GM21381 (cell line): ENCODE data around the gene NTF3.

Source experiments
- ATAC-seq: cut with Tn5 transposase; IDR thresholded peaks from one replicate; pipeline ENCODE4 v1.9.1; 2021; ENCODE audit warnings: mild to moderate bottlenecking, moderate library complexity; ENCODE audit not compliant: unreplicated experiment

The NTF3 gene

DNA sequence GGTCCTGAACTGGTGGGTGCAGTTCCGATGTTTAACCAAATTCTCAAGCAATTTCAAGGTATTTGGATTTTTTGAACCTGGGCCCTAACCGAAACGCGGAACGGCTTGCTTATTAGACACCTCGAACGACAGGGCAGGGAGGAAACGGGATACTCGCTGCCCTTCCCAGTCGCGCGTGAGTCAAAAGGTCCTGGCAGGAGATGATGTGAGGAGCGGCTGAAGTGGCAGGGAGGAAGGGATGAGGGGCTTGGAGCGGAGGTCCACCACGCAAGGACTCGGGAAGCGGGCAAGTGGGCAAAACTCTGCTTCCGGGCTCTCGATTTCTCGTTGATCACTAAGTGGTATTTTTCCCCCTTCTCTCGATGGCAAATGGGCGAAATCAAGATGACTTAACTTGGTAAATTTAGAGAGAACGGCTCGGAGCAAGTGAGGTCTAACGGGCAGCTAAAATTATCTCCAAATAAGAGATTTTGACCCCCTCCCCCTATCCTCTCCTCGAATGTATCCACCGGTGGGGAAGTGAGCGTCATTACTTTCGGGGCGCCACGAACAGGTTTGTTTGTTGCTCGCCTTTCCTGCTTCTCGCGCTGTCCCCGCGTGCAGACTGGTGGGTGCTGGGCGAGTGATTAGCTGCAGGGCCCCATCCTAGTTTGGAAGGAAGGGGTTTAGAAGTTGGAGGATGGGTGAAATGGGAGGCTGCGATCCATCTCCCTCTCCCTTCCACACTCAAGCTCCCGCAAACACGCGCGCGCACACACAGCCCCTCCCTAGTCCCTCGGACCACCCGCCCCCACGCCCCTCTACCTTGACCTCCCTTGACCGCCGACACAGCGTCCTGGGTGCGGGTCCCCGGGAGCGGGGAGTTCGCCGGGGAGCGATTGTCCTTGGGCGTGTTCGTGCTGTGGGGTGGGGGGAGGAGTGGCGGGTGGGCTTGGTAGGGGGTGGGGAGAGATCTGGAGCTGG is 986 bp upstream of the NTF3 start:
- ATAC-seq, result no peak

DNA sequence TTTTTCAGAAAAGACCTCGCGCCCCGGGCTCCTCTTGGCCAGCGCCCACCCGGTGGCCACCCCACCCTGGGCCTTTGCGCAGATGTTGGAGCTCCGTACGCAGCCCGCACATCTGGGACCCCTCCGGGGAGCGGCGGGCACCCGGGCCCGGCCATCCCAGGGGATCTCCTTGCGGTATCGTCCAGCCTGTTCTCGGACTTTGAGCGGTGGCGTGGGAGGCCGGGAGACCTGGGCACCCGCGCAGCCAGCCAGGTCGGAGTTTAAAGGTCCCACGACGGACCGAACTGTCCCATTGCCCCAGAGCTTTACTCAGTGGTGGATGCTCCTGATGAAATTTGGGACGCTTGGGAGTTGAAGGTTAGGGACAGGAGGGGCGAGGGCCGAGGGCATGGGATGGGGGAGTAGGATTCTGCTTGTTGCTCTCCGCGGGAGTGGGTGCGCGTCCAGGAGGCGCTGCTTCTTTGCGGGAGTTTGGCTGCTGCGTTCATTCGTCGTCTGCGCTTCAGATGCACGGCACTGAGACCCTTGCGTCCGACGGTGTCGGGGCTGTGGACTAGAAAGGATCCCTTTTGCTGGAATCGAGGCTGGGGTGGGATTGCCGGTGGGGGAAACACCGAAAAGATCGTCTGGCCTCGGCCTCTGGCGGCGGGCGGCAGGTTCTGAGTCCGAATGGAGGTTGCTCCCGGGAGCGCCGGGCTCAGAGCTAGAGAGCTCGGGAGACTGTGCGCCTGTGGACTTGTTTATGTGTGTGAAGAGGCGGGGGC is 1.4 kb downstream of the NTF3 start:
- ATAC-seq, result no peak

DNA sequence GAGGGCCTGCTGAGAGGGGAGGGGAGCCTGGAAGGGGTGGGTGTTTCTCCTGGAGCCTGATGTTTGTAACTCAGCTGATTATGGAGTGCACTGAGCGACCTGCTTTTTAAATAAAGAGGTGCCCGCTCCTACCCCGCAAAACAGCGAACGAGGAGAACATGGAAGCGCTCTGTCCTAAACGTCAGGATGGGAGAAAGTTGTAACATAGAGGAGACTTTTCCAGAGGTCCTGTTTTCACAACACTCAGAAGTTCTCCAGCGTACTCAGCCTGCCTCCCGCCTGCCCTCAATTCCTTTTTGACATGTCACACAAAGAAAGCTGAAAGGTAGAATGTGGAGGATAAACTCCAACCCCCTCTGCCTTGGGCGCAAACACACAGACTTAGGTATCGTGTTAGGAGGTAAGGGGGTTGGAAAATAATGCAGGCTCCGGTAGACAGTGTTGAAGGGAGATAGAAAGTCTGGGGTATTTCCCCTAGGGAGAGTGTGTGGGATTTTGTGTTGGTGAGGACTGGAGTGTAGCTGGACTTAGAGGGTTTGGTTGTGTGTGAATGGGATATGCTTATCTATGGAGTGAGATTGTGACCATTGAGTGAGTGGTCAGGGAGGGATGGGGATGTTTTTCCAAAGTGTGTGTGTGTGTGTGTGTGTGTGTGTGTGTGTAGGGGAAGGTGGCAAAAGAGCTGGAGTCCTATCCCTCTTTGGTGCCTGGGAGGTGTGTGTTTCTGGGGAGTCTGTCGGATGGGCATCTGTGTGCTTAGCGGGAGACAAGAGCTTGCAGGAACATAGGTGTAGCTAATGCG is 2.1 kb downstream of the NTF3 start:
- no peak for ATAC-seq

DNA sequence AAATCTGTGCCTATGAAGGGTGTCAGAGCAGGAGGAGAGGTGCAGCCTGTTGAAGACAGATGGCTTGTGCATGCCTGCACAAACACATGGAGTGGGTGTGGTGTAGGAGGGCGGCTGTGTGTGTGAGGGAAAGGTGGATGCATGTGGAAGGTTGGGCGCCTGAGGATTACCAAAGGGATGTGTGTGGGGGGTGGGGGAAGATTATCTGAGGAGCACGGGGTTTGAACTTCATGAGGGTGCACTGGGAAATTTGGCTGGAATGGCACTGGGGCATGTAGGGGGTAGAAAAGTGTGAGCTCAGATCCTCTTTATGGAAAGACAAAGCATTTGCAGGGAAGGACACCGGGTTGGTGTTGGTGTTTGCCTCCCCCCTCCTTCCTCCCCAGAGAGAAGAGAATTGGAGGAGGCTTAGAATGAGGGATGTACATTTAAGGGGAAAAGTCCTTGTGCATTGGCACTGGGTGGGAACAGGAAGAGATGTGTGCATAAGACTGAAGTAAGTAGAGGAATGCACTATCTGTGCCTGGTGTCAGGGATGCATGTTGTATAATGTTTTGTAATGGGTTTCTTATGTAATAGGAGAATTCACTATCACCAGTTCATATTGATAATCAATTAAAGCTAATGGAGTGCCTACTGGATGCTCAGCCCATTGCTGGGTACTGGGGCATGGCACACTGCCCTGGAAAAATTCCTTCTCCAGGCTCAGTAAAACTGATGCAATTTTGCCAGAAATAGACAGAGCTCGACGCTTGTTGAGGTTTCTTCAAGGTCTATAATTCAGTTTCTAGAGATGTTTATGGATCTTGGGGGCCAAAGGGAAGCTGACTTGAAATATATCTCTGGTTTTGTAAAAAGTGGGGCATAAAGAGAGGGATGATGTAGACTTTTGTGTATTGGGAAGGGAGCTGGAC is 3.0 kb downstream of the NTF3 start:
- ATAC-seq, result no peak

DNA sequence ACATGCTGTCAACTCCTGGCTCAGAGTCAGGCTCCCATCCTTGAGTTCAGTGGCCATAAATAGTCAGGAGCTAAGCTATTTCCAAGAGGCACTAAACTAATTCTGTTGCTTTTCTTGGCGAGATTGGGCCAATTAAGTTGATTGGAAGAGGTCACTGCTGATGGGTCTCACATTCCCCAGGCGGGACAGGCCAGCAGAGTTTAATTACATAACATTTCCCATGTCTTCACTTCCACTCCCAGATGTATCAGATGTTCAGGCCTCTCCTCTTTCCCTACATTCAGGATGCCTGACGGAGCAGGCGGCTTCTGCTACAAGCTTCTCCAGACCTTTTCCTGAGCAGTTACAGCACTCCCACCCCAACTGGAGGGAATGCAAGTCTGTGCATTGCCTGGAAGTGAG is 5.3 kb downstream of the NTF3 start:
- no peak for ATAC-seq

DNA sequence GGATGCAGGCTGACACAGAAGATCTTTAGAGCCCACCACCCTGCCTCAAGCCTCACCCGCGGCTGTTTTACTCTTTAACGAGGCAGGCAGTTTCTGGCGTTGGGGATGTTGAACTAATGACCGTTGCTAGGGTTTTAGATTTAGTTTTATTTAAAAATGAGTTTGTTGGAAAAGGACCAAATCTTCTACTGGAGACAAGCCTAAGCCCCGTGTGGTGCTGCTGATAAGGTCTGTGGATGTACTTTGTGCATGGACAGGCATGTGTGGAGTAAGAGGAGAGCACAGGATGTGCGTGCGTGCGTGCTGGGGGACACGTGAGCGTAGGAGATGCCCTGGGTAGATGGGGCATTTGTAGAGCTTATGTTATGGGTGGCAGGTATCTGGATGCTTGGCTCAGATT is 5.7 kb downstream of the NTF3 start:
- no peak for ATAC-seq

DNA sequence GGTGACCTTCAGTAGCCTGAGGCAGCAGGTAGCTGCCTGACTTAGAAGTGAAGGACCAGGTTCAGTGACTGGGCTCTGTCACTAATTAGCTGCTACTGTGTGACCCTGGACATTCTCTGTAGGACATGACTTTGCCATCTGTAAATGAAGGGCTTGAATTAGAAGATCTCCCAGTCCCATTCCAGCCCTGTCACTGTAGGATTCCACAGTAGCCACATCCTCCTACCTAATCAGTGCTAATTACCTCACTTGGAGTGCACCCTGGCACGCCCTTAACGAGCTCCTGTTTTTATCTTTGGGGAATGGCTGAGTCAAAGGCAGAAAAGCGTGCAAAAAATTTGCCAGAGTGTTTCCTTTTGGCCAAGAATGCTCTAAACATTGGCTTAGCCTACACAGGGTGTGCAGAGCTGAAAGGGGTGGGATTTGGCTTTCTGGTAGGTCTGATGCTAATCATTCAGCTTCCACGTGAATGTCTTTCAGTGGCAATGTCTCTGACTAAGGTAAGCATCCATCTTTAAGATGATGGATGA is 6.8 kb downstream of the NTF3 start:
- ATAC-seq, result no peak

DNA sequence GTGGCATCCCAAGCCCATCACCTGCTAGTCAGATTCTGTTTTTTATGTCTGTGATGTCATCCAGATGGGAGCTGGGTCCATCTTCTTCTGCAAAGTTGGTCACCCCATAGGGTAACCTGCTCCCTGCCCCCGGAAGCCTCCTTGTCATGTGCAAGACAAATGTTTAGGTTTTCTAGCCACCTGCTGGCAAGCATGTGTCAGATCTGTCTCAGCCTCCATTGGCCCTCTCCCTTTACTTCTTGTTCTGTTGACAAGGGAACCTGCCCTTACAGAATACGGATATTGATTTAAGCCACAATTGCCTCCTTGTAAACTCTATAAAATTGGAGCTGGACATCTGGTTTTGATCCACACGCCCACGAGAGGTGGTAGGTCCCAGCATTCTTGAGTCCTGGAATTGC is 7.5 kb downstream of the NTF3 start:
- no peak for ATAC-seq

DNA sequence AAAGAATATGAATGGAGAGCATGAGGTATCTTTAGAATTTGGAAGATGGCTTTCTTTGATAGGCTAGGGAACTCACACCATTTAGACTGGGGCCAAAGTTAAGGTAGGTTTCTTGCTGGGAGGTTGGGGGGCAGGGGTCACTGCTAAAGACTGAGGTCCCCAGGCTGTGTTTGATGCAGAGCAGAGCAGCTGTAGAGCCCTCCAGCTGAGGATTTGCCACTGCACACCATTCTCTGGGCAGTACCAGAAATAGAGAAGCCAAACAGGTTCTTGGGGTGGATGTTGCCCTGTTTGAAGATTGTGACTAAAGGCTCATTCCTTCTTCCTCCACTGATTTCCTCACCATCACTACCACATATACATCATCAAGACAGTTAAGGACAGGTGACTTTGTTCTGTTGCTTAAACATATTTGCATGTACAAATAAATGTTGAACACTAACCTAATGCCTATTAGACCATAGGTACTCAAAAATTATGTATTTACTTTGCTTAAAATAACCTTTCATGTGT is 7.9 kb downstream of the NTF3 start:
- ATAC-seq, result no peak

DNA sequence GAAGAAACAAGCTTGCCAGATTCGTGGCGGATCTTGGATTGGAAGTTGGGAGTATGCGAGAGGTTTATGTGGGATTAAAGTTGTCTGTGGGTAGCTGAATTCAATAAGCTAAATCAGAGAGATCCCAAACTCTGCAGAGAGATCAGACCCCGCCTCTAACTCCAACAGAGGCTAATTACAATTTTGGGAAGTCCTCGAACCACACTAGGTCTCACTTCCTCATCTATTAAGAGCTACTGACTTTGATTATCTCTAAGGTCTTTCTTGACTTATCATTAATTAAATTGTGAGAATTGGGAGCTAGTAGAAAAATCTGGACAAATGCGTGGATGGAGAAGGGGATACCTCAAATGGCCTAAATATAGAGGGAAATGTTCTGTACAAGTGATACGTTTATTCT is 9.1 kb downstream of the NTF3 start:
- ATAC-seq, result no peak

DNA sequence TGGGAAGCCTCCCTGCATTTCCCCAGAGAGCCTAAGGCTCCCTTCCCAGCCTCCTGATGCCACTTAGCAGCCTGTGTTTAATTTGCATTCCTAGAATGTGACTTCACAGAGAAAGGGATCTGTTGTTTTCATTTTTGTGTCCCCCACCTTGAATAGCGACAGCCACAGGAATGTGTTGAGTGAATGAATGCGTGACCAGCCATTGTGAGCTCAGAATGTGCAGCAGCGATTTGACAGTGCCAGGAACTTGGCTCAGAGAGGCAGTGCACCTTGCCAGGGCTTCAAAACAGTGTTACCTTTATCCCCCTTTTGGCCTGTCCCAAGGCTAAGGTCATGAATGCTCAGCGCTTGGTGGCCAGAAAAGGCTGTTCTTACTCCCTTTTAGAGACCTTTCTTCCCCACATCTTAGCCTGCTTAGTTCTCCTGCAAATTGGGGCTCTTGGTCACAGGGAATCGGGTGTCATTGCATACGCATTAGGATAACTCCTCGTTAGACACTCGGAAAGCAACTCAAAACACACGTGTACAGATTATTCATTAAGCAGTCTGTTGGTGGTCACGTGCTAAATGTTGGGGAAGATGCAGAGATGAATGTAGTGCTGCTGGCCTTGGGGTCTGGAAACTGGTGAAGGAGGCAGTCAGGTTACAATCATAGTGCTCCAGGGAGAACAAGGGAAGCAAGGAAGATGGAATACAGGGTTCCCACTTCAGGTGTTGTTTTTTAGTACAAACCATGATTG is 9.8 kb downstream of the NTF3 start:
- ATAC-seq, result no peak

DNA sequence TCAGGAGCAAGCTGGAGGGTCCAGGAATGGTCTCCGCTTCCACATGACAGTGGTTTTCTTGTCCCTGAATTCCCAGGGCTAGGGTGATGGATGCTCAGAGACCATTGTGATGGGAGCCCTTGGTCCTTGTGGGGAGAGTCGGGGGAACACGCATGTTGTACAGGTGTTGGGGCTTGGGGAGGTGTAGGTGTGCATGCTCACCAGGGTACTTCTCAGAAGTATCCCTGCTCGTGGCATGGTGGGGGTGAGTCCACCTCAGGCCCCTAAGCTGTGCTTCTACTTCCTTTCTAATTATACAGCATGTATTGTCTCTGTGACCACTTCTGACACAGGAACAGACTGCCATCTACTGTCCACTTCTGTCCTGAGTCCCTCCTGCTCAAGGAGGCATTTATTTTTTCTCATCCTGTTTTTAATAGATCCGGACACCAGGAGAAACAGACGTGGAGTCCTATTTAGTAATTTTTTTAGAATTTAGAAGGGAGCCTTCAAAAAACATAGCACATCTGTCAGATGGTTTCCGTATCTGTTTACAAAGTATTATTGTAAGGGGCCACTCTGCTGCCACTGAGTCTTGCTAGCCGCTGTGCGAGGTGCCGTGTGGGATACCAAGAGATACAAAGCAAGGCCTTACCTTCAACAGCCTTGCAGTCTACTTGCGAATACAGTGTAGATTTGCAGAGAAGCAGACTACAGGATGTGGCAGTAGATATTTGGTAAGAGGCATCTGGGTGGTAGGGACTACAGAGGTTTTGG is 10.5 kb downstream of the NTF3 start:
- no peak for ATAC-seq

DNA sequence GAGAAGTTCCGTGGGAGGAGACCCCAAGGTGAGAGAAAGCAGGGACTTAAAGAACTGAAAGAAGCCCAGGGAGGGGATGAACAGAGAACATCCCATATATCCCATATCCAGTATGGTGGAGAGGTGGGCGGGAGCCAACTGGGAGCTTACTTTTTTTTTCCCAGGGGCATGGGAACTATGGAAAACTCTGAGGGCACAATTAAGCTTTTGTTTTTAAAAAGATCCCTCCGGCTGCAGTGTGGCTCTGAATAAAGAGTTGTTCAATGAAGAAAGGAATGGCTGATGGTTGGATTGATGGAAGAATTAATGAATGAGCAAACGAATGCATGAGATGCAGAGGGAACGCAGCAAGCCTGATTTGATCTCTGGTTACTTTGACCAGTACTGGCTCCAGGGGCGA is 12.6 kb downstream of the NTF3 start:
- no peak for ATAC-seq

DNA sequence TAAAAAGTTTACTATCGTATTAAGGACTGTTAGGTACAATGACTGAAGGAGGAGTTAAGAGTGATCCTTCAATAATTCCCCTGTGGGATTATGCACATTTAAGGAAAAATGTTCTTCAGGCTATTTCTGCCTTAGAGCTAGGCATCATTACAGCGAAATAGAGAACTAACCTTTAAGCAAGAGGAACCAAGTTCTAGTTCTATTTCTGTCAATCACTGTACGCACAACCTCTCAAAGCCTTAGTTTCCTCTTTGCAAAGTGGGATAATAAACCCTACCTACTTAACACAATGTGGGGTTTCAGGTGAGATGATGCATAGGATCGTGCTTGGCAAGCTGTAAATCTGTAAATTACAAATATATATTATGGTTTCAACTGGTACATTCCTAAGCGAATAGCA is 15.4 kb downstream of the NTF3 start:
- no peak for ATAC-seq

DNA sequence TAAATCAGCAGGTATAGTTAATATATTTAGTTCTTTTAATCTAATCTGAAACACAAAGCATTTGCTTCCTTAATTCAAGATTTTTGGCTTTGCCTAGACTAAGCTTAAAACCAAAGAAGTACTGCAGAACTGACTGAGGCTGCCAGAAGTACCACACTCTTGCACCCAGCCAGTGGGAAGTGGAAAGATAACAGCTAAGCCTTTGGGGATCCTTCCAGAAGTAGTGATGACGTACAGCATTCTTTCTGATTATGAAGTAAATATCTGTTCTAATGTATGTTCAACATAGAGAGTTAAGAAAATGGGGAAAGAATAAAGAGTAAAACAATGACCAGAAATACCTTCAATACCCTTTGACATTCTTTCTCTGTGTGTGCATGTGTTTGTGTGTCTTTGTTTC is 19.3 kb downstream of the NTF3 start:
- no peak for ATAC-seq

DNA sequence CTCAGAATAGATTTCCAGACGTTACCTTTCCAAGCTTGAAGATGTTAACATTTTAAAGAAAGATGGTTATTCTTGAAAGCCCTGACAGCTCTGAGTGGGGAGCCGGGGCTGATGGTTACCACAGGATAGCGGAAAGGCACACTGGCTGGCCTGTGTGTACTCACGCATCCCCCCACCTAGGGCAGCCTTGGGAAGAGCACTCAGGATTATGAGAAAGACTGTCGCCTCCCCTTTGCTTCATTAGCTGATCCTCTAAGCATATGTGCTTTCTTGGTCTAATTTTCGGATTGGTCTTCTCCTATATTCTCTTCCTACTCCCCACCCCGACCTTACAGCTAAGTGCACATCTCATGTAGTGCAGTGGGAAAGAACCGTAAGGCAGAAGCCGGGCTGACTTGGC is 20.7 kb downstream of the NTF3 start:
- ATAC-seq, result no peak

DNA sequence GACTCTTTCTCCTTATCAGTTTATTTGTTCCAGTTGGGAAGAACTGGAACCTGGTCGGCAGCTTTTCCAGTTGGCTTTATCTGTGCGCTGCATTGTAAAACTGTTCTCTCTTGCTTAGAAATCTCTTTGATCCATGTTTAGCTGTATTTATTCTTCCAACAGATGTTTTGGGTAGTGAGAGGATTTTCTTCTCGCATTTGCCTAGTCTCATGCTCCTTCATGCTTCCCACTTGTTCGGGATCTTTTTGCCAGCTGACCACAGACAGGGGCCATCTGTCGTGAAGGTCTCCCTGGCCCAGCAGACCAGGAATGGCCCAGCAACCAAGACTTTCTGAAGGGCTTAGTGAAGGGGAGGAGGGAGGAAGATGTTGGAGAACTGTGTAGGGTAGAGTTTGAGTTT is 21.6 kb downstream of the NTF3 start:
- no peak for ATAC-seq

DNA sequence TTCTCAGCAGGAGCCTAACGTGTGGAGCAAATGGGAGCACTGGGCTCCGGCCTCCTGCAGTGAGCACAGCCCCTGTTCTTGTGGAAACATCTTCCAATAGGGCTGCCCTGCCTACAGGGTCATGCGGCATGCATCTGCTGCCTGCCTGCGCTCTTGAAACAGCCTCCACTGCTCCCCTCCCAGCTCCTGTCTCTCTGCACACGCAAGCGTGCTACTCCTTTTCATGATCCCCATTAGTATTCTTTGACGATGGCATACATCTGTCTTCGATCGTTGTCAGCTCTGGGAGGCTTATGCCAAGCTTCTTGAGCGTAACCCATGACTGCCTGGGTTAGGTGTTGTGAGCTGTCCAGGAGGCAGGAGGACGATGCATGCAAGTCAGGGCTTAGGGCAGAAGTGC is 23.1 kb downstream of the NTF3 start:
- no peak for ATAC-seq
